ENCODE measurements around the gene PAPOLB.

- TF ChIP-seq YY1 (IDR thresholded peaks at IDR 0.05; ENCODE audit: low read depth, low read length) (no peak), EP300 (IDR thresholded peaks at IDR 0.05; ENCODE audit: borderline replicate concordance in 1 of 2, control insufficient read depth in 1 of 2, low read depth in 2 of 2, low read length in 2 of 2) (no peak)
Observed at GRCh38 chr7:4820967-4821471, 40.8 kb downstream of the PAPOLB start.

All from GM12878 (cell line).